ENCODE measurements around the gene NFX1.
A peak's percentile ranks its signal among the peaks of the same experiment; 100 is the strongest.
"Not testable (repeated sequence)": the region's sequence is repeated elsewhere in the genome, so short reads cannot be mapped to it uniquely, and the experiment has no call there.

Gene NFX1

GRCh38 chr9:33391111-33391771 lies 100.9 kb downstream of the NFX1 start:
- peak; percentile 15 for DNase-seq (ENCODE audit: low read depth)

GRCh38 chr9:33392591-33393021 lies 102.3 kb downstream of the NFX1 start:
- DNase-seq (ENCODE audit: low read depth) = not testable (repeated sequence)

DNA sequence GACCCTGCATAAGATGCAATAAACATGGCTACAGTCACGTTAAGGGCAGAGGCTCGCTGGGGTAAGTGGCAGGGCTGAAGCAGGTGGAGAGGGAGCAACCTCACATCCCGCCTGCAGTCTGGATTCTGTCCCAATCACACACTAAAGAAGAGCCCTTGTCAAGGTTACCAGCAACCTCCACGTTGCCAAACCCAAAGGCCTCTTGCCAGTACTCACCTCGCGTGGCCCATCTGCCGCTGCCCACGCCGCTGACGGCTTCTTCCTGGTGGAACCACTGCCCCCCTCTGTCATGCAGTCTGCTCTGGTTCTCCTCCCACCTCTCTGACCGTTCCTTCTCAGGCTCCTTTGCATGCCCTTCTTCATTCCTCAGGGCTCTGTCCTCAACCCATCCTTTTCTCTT lies 103.3 kb downstream of the NFX1 start:
- no peak for DNase-seq (ENCODE audit: low read depth)

DNA sequence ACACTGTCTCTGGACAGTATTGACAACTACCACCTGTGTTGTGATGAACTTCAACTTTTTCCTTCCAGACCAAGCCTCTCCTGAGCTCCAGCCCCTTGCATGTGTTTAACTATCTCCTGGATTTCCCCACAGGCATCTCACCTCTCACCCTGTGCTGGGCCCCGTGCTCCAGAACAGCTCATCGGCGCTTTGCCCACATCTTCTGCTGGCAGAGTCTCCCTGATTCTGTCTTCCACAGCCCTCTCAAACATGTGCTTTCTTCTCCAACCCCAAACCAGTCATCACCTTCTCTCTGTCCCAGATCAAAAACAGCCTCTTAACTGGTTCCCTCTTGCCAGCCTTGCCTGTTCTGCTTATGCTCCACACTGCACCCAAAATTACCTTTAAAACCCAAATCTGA lies 103.7 kb downstream of the NFX1 start:
- not testable (repeated sequence) for DNase-seq (ENCODE audit: low read depth)

- not testable (repeated sequence) for DNase-seq (ENCODE audit: low read depth)
Measured at GRCh38 chr9:33395159-33395879, 105.0 kb downstream of the NFX1 start.

DNA sequence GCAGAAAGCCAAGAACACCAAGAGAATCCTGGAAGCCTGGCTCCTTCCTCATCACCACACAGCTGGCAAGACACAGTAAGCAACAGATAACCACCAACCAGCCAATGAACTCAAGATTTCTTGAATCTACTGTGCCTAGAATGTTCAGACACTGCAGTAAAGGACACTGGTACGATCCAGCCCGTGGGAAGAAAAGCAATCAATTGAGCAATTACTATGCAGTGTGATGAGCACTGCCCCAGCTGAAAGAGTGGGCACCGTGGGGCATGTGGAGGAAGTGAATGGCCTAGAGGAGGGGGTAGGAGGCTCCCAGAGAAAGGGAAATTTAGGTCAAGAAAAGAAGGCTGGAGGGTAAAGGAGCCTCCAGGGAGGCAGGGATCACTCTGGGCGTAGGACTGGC lies 107.5 kb downstream of the NFX1 start:
- DNase-seq (ENCODE audit: low read depth) = not testable (repeated sequence)

DNA sequence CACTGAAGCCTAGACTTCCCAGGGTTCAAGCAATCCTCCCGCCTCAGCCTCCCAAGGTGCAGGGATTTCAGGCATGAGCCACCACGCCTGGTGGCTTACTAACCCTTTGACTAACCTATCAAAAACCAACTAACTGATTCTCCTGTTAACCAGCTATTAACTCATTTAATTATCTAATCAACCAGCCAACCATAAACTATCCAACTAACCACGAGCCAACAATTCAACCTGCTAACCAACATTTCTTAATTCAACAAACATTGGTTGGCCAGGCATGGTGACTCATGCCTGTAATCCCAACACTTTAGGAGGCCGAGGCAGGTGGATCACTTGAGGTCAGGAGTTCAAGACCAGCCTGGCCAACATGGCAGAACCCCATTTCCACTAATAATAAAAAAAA lies 108.7 kb downstream of the NFX1 start:
- DNase-seq (ENCODE audit: low read depth) = not testable (repeated sequence)

GRCh38 chr9:33401809-33402208 lies 111.5 kb downstream of the NFX1 start:
- DNase-seq (ENCODE audit: low read depth) = not testable (repeated sequence)

- DNase-seq (ENCODE audit: low read depth) = not testable (repeated sequence)
Measured at GRCh38 chr9:33402371-33402770, 112.1 kb downstream of the NFX1 start, which contains the start of gene AQP7. Gene AQP7, minus strand, starts transcription at chr9:33402568. Its CDS starts 1,306 bp downstream, at chr9:33401262.

- no peak for DNase-seq (ENCODE audit: low read depth)
Measured at GRCh38 chr9:33403941-33404787, 113.8 kb downstream of the NFX1 start.

DNA sequence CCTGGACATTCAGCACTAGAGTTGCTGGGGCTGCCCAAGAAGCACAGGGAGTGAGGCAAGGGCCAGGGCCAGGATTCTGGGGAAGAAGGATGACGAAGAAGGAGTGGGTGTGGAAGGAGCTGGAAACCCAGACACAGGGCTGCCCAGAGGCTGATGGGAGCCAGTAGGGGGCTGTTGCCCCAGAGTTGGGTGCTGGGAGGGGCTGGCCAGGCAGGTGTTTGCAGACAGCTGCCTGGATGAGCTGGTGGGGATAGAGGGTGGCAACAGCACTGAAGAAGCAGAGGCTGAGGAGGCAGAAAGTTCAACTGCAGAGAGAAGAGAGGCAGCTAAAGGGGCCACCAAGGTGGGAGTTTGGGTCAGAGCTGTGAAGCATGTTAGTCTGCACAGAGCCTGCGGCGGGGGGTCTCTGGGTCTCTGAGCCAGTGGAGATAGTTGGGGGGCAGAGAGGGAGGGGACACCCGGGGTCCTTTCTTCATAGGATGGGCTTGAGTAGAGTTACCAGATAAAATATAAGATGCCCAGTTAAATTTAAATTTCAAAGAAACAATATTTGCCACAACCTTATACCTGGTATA lies 114.6 kb downstream of the NFX1 start:
- no peak for DNase-seq (ENCODE audit: low read depth)

DNA sequence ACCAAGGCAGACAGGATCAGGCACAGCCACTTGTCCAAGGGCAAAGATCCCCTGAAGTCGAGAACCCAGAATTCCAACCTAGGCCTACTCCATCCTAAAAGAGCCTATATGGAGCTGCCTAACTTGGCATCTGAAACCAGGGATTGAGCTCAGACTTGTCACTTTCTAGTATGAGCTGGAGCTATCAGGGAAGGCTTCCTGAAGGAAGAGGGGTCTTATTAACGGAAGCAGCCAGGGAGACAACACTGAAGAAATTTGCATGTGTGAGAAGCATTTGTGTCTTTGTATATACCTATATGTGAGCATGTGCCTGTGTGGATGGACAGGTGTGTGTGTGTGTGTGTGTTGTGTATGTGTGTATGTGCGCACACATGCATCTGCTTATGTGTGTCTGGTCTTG lies 116.7 kb downstream of the NFX1 start:
- DNase-seq (ENCODE audit: low read depth) = no peak

DNA sequence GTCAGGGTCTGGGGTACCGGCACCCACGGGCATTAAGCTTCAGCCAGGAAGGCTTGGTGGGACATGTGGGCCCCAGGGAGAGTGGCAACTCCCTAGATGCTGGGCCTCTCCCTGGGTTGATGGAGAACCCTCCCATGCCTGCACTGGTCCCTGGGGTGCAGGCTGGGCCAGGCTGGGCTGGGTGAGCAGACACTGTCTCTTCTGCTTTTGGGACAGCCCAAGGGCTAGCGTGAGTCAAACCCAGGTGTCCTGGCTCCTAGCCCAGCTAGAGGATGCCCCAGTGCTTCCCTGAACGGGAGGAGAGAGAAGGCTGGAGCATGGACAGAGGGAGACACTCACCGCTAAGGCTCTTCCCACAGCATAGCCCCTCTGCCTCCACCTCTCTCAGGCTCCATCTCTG lies 117.8 kb downstream of the NFX1 start:
- DNase-seq (ENCODE audit: low read depth) = no peak

GRCh38 chr9:33414268-33414667 lies 124.0 kb downstream of the NFX1 start:
- DNase-seq (ENCODE audit: low read depth) = no peak

- no peak for DNase-seq (ENCODE audit: low read depth)
Measured at GRCh38 chr9:33414889-33415500, 124.7 kb downstream of the NFX1 start.

DNA sequence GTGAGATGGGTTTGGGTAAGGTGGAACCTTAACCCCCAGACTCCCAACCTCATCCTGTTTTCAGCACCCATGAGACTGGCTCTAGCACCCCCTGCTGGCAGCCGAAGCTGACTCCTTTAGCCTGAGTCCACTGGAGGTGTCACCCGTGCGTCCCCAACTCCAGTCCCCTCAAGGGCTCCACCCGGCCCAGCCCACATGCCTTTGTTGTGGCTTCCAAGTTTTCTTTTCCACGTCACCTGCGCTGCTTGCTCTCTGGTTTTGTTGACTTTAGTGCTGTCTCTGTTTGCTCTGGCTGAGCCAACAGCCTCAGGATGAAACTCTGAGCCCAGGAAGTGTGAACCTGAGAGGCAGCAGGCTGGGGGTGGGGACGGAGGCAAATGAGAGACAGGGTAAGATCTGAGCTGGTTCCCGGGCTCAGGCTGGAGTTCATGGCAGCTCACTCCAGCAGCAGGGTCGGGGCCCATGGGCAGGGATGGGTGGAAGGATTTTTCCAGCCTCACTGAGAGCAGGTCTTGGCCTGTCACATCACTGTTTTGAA lies 125.3 kb downstream of the NFX1 start:
- DNase-seq (ENCODE audit: low read depth) = peak; percentile 46

- no peak for DNase-seq (ENCODE audit: low read depth)
Measured at GRCh38 chr9:33416996-33417395, 126.7 kb downstream of the NFX1 start.

DNA sequence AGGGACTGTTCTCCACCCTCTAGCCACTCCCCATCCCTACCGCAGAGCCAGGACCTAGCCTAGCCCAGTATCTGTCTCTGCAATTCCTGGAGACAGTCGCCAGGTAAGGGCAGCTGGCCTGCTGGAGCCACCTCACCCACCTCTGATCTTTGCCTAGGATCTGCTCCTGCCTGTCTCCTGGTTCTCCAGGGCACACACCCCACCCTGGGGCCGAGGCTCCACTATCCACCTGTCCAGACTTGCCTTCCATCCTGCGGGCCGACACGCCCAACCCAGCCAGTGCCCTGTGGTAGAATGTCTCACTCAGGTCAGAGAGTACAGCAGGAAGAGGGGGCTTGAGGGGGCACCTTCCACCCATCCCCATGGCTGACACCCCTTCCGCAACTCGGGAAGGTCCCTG lies 127.8 kb downstream of the NFX1 start:
- no peak for DNase-seq (ENCODE audit: low read depth)

GRCh38 chr9:33419708-33420303 lies 129.5 kb downstream of the NFX1 start:
- DNase-seq (ENCODE audit: low read depth) = no peak

Data from CMK (cell line).